ENCODE results near the gene SLC9A8. TPM values are rescaled to one million over a fixed set of nuclear protein-coding genes. Genes with fewer than 3 reads are reported as not detected.
A peak's percentile ranks its signal among the peaks of the same experiment; 100 is the strongest.
"Not testable (repeated sequence)": the region's sequence is repeated elsewhere in the genome, so short reads cannot be mapped to it uniquely, and the experiment has no call there.

SLC9A8 gene
- total RNA-seq, 4 donors from 2014 or later = 9.0 to 31.0 (median 16.6) TPM

DNA sequence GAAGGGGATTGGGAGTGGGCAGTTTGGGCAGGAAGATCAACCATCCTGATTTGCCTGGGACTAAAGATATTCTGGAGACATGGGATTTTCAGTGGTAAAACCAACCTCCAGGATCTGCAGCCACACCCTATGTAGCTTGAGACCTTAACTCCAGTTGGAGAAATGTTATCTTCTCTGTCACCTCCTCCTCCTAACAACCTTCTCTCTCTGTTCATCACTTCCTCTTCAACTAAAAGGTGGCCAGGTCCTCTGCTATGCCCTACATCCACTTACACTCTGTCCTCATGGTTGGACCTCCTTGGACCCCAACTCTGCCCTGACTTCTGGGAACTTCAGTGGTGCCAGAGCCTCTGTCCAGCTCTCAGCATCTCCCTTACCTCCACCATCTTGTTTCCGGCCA is 42.0 kb upstream of the SLC9A8 start:
- intact Hi-C loops (cut with DNase I; ENCODE audit: low total_unique reads) (no loop called here), in situ Hi-C loops (cut with MboI; ENCODE audit: low pct_ligation_motif_present in 1 of 4, low pct_unique_long_range_greater_than_20kb in 1 of 4, low sequenced_read_pairs in 3 of 4) (no loop called here)
- no peaks in the 10 kb centered on the region for H3K27me3 ChIP-seq
- WGBS, 2 donors (ENCODE audit: low coverage in 1 of 2) = 95% methylated on average over 1 of the region's 1 CpG; no CpG with 5 or more reads in 1 of the 2 donors
- peaks cover 13 to 51% (median 25%) of the 10 kb centered on the region in 4 donors for H3K4me1 ChIP-seq
- H3K36me3 ChIP-seq = no peaks in the 10 kb centered on the region
- no peak overlapping the region for H3K27ac ChIP-seq
- no peak for DNase-seq
- TF ChIP-seq POLR2AphosphoS5 (IDR thresholded peaks at IDR 0.05) (no peak), POLR2A (IDR thresholded peaks at IDR 0.05) (no peak), EP300 (IDR thresholded peaks at IDR 0.05; ENCODE audit: low read depth) (no peak)
- TF ChIP-seq, protein P1, sequence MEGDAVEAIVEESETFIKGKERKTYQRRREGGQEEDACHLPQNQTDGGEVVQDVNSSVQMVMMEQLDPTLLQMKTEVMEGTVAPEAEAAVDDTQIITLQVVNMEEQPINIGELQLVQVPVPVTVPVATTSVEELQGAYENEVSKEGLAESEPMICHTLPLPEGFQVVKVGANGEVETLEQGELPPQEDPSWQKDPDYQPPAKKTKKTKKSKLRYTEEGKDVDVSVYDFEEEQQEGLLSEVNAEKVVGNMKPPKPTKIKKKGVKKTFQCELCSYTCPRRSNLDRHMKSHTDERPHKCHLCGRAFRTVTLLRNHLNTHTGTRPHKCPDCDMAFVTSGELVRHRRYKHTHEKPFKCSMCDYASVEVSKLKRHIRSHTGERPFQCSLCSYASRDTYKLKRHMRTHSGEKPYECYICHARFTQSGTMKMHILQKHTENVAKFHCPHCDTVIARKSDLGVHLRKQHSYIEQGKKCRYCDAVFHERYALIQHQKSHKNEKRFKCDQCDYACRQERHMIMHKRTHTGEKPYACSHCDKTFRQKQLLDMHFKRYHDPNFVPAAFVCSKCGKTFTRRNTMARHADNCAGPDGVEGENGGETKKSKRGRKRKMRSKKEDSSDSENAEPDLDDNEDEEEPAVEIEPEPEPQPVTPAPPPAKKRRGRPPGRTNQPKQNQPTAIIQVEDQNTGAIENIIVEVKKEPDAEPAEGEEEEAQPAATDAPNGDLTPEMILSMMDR (IDR thresholded peaks at IDR 0.05) = no peak
- no peaks in the 10 kb centered on the region for H3K9me3 ChIP-seq
- no peak overlapping the region for H3K4me3 ChIP-seq

DNA sequence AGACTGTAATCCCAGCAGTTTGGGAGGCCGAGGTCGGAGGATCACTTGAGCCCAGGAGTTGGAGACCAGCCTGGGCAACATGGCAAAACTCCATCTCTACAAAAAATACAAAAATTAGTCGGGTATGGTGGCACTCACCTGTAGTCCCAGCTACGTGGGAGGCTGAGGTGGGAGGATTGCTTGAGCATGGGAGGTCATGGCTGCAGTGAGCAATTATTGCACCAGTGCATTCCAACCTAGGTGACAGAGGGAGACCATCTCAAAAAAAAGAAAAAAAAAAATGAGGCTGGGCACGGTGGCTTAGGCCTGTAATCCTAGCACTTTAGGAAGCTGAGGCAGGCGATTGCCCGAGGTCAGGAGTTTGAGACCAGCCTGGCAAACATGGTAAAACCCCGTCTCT is 38.4 kb upstream of the SLC9A8 start:
- Histone ChIP-seq H3K4me1 (peaks cover 8 to 52% (median 24%) of the 10 kb centered on the region in 4 donors), H3K27ac (peak overlapping the region in 2 of 4 donors; percentile 77)
- H3K4me3 ChIP-seq; in situ Hi-C loops (cut with MboI; ENCODE audit: low pct_ligation_motif_present in 1 of 4, low pct_unique_long_range_greater_than_20kb in 1 of 4, low sequenced_read_pairs in 3 of 4); H3K9me3 ChIP-seq; H3K36me3 ChIP-seq; DNase-seq; H3K27me3 ChIP-seq; intact Hi-C loops (cut with DNase I; ENCODE audit: low total_unique reads): not testable (repeated sequence)
- 93 to 97% methylated on average over 8 of the region's 8 CpGs for WGBS, 2 donors (ENCODE audit: low coverage in 1 of 2)

DNA sequence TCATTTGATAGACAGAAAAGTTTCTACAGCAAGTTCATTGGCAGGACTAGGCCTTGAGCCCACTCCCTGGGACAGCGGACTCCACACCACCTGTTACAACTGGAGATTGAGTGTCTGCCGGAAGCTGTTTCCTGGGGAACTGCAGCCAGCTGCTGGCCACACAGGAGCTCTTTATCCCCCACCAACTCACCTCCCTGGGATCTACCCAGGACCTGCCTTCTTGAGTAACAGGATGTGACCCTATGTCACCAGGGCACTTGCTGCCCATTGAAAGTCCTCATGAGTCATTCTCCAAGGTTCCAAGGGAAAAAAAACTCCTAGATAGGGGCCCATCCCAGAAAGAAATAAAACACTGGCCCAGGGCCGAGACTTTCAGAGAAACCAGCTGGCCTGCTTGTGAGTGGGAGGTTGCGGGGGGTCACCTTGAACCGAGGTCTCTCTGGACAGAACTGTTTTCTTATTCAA is 37.4 kb upstream of the SLC9A8 start:
- H3K4me3 ChIP-seq = no peak overlapping the region
- peak overlapping the region; percentile 63 to 77 (median 74) for H3K27ac ChIP-seq
- H3K9me3 ChIP-seq = no peaks in the 10 kb centered on the region
- in situ Hi-C loops (cut with MboI; ENCODE audit: low pct_ligation_motif_present in 1 of 4, low pct_unique_long_range_greater_than_20kb in 1 of 4, low sequenced_read_pairs in 3 of 4) (no loop called here), intact Hi-C loops (cut with DNase I; ENCODE audit: low total_unique reads) (loop anchor here (5.0 kb wide), 1 partner anchor 587 kb away; no protein-coding TSS in a partner anchor)
- no peaks in the 10 kb centered on the region for H3K36me3 ChIP-seq
- H3K27me3 ChIP-seq = no peaks in the 10 kb centered on the region
- peaks cover 7 to 52% (median 24%) of the 10 kb centered on the region in 4 donors for H3K4me1 ChIP-seq
- WGBS, 2 donors (ENCODE audit: low coverage in 1 of 2) = 42% methylated on average over 5 of the region's 5 CpGs; no CpG with 5 or more reads in 1 of the 2 donors
- peak; percentile 80 for DNase-seq
- TF ChIP-seq POLR2A (IDR thresholded peaks at IDR 0.05) = peak; percentile 50
- TF ChIP-seq, protein P1 (IDR thresholded peaks at IDR 0.05) = no peak
- peak; percentile 38 for TF ChIP-seq EP300 (IDR thresholded peaks at IDR 0.05; ENCODE audit: low read depth)
- TF ChIP-seq POLR2AphosphoS5 (IDR thresholded peaks at IDR 0.05) = peak; percentile 38 to 77 (median 76)

DNA sequence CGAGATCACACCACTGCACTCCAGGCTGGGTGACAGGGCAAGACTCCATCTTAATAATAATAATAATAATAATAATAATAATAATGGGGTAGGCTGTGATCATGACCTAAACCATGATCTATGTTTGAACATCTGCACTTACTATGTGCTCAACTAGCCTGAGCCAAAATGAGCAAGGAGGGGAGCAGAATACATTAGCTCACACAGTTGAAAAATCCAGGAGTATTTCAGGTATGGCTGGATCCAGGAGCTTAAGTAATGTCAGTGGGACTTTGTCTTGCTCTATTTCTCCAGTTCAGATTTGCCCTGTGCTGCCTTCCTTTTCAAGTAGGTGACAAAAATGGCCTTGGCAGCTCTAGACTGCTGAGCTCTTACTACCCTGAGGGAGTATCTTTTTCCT is 32.7 kb upstream of the SLC9A8 start:
- DNase-seq = no peak
- no peaks in the 10 kb centered on the region for H3K9me3 ChIP-seq
- 100% methylated on average over 1 of the region's 1 CpG; no CpG with 5 or more reads in 1 of the 2 donors for whole genome bisulfite sequencing, 2 donors (ENCODE audit: low coverage in 1 of 2)
- intact Hi-C loops (cut with DNase I; ENCODE audit: low total_unique reads) (loop anchor here (5.0 kb wide), 1 partner anchor 582 kb away; no protein-coding TSS in a partner anchor), in situ Hi-C loops (cut with MboI; ENCODE audit: low pct_ligation_motif_present in 1 of 4, low pct_unique_long_range_greater_than_20kb in 1 of 4, low sequenced_read_pairs in 3 of 4) (no loop called here)
- no peak overlapping the region for H3K27ac ChIP-seq
- TF ChIP-seq EP300 (IDR thresholded peaks at IDR 0.05; ENCODE audit: low read depth) (no peak), POLR2A (IDR thresholded peaks at IDR 0.05) (no peak), POLR2AphosphoS5 (IDR thresholded peaks at IDR 0.05) (no peak)
- TF ChIP-seq, protein P1 (IDR thresholded peaks at IDR 0.05) = no peak
- H3K4me3 ChIP-seq = no peak overlapping the region
- H3K36me3 ChIP-seq = no peaks in the 10 kb centered on the region
- peaks cover 7 to 36% (median 17%) of the 10 kb centered on the region in 4 donors for H3K4me1 ChIP-seq
- H3K27me3 ChIP-seq = no peaks in the 10 kb centered on the region

DNA sequence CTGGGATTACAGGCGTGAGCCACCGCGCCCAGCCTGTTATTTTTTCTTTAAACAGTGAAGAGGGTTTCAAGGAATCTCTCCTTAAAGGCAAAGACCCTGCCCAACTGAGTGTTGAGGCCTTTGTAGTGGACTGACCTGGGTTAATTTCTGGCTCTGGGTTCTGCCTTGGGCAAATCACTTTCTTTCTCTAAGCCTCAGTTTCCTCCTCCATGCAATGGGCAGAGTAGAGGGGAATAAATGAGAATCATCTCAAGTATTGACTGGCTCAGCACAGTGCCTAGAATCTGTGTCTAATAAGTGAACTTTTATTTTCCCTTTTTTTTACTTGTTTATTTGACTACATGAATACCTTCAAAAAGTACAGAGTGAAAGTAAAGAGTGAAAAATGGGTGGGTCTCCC is 31.0 kb upstream of the SLC9A8 start:
- H3K4me1 ChIP-seq = peaks cover 0 to 19% (median 3%) of the 10 kb centered on the region in 4 donors
- TF ChIP-seq, protein P1 (IDR thresholded peaks at IDR 0.05) = no peak
- TF ChIP-seq POLR2AphosphoS5 (IDR thresholded peaks at IDR 0.05) (no peak), EP300 (IDR thresholded peaks at IDR 0.05; ENCODE audit: low read depth) (no peak), POLR2A (IDR thresholded peaks at IDR 0.05) (no peak)
- no peak overlapping the region for H3K4me3 ChIP-seq
- no peaks in the 10 kb centered on the region for H3K27me3 ChIP-seq
- 81% methylated on average over 3 of the region's 3 CpGs; no CpG with 5 or more reads in 1 of the 2 donors for whole genome bisulfite sequencing, 2 donors (ENCODE audit: low coverage in 1 of 2)
- H3K9me3 ChIP-seq = no peaks in the 10 kb centered on the region
- in situ Hi-C loops (cut with MboI; ENCODE audit: low pct_ligation_motif_present in 1 of 4, low pct_unique_long_range_greater_than_20kb in 1 of 4, low sequenced_read_pairs in 3 of 4) (no loop called here), intact Hi-C loops (cut with DNase I; ENCODE audit: low total_unique reads) (no loop called here)
- H3K36me3 ChIP-seq = no peaks in the 10 kb centered on the region
- no peak for DNase-seq
- no peak overlapping the region for H3K27ac ChIP-seq

DNA sequence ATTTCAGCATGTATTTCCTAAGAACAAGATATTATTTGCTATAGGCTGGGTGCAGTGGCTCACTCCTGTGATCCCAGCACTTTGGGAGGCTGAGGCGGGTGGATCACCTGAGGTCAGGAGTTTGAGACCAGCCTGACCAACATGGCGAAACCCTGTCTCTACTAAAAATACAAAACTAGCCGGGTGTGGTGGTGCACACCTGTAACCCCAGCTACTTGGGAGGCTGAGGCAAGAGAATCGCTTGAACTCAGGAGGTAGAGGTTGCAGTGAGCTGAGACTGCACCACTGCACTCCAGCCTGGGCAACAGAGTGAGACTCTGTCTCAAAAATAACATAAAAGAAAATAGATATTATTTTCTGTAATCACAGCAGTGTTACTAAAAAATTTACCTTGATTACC is 30.2 kb upstream of the SLC9A8 start:
- H3K36me3 ChIP-seq; intact Hi-C loops (cut with DNase I; ENCODE audit: low total_unique reads); H3K4me3 ChIP-seq; H3K27me3 ChIP-seq; H3K9me3 ChIP-seq; H3K27ac ChIP-seq; in situ Hi-C loops (cut with MboI; ENCODE audit: low pct_ligation_motif_present in 1 of 4, low pct_unique_long_range_greater_than_20kb in 1 of 4, low sequenced_read_pairs in 3 of 4); DNase-seq: not testable (repeated sequence)
- H3K4me1 ChIP-seq = peaks cover 0 to 17% (median 5%) of the 10 kb centered on the region in 4 donors
- WGBS, 2 donors (ENCODE audit: low coverage in 1 of 2) = 92 to 100% methylated on average over 1 to 4 of the region's 4 CpGs
